CD4-positive, alpha-beta T cell treated with Interleukin-4 for 1 hour (primary cell): ENCODE measurements around the gene VAMP1.
"Not testable (repeated sequence)": the region's sequence is repeated elsewhere in the genome, so short reads cannot be mapped to it uniquely, and the experiment has no call there.

ENCODE experiments used
- DNase-seq, 2 donors: peaks; one replicate each; pipeline ENCODE4 v3.0.0-alpha.2; 2020 to 2022

VAMP1 gene

DNA sequence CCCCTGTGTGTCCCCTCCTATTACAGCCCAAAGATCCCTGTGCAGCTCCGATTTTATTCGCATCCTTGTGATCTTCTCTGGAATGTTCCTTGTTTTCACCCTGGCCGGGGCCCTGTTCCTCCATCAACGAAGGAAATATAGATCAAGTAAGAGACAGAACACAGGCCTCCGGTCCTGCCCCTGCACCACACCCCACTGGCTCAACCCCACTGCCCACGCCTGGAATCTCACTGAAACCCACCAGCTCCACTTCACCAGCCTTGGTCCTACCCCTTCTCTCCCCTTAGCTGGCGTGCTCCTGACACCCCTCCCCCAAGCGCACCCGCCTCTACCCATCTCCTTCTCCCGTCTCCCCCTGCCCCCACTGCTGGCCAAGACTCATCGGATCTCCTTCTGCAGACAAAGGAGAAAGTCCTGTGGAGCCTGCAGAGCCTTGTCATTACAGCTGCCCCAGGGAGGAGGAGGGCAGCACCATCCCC, 19.6 kb downstream of the VAMP1 start:
- no peak for DNase-seq

GRCh38 chr12:6450091-6450868, 20.2 kb downstream of the VAMP1 start:
- no peak for DNase-seq

DNA sequence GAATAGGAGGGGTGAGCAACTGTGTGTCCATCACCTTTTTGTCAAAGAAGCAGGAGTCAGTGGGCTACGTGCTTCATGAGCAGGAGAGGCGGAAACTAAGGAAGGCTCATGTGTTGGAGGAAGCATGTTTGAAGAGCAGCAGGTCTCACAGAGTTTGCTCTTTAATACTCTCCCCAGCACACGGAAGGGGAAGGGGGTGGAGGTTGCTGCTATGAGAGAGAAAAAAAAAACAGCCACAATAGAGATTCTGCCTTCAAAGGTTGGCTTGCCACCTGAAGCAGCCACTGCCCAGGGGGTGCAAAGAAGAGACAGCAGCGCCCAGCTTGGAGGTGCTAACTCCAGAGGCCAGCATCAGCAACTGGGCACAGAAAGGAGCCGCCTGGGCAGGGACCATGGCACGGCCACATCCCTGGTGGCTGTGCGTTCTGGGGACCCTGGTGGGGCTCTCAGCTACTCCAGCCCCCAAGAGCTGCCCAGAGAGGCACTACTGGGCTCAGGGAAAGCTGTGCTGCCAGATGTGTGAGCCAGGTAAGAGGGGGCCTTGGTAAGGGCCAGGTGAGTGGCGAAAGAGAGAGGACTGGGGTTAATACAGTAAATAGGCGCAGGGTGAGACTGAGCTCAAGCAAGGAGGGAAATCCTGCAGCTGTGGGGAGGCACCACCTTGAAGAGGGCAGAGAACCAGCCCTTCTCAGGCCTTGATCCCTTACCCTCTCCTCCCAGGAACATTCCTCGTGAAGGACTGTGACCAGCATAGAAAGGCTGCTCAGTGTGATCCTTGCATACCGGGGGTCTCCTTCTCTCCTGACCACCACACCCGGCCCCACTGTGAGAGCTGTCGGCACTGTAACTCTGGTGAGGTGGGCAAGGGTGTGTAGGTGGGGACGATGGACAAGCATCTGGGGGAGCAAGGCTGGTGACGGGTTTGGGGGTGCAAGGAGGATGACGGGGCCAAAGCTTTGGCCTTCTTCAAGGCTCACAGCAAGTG, 25.5 kb downstream of the VAMP1 start, which contains the start of gene CD27:
Gene CD27 (plus strand): TSS at position 252 of the 985 bp plus-strand sequence. CDS start 141 bp downstream, at position 393.
- DNase-seq, result peak in 1 of 2 donors; percentile 53

DNA sequence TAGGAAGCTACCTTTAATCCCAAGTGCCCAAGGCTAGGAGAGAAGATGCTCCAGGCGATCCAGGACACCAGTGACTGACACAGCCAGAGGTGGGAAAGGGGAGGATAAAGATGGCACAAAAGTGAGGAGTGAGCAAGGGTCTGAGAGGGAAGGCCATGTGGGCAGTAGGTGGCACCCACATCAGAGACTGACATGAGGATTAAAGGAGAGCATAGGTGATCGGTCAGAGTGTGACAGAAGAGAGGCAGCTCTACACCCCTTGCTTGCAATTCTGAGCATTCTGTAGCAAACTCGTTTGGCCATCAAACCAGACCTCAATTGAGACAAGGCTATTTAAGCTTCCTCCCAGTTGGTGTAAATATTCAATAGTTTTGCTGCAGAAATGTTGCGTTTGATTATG, 26.4 kb downstream of the VAMP1 start:
- DNase-seq, result no peak

DNA sequence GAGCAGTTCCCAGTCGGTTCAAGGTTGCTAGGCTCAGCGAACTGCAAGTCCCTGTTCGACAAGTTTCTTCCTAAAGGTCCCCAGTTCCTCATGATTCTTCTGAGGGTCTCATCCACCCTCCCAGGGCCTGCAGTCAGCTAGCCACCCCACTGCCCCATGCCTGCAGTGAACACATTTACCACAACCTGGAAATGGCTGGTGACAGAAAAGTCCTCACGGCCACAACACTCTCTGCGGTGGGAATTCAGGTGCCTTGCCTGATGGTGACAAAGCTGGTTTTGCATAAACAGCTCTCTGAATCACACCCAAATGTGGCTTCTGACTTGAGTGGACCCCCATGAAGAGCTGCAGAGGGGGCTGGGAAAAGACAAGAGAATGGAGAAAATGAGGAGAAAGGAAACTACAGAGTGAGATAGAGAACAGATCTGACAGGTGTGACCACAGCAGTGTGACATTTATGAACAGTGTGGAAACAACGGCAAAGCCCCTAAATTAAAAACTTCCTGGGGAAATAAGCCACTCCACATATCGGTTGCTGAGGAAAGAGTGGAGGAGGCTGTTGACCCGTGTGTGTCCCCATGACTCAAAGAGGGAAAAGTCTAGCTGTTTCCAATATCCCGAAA, 27.0 kb downstream of the VAMP1 start:
- DNase-seq, result no peak

DNA sequence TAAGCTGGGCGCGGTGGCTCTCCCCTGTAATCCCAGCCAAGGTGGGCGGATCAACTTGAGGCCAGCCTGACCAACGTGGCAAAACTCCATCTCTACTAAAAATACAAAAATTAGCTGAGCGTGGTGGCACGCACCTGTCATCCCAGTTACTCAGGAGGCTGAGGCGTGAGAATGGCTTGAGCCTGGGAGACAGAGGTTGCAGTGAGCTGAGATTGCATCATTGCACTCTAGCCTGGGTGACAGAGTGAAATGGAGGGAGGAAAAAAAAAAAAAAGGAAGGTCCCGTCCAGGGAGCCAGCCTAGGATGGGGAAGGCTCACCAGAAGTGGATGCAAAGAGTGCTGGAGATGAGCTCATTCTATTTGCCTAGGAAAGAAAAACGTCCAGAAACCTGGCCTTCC, 27.6 kb downstream of the VAMP1 start:
- no peak for DNase-seq

- no peak for DNase-seq
Observed at GRCh38 chr12:6440391-6440790, 30.1 kb downstream of the VAMP1 start.

- no peak for DNase-seq
Observed at GRCh38 chr12:6438345-6438744, 32.1 kb downstream of the VAMP1 start.

GRCh38 chr12:6437586-6437985, 32.9 kb downstream of the VAMP1 start:
- no peak for DNase-seq

DNA sequence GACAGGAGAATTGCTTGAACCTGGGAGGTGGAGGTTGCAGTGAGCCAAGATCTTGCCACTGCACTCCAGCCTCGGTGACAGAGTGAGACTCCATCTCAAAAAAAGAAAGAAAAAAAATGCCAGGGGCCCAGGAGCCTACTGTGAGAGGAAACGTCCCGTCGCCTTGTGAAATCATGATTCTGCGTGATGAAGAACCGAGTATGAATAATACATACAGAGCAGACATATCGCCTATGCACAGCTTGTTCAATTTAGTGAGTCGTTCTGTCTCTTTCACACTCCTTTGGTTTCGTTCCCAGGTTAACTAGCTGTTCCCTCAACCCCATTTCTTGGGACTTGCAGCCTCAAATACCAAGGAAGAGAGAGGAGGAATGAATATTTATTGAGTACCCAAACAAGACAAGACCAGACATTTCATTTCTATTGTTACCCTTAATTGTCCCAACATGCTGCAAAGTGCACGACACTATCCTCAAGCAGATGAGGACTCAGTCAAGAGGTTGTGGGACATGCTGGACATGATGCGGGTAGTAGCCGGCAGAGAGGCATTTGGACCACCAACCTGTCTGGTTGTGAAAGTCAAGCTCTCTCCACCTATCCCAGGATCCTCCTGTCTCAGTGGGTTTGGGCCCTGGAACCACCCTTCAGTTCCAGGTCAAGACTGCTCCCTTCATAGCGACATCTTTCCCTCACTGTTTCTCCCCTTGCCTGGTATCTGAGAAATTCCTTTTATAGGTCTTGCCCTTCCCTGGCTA, 34.3 kb downstream of the VAMP1 start:
- no peak for DNase-seq

GRCh38 chr12:6434205-6435140, 36.0 kb downstream of the VAMP1 start:
- DNase-seq, result peak in 1 of 2 donors; percentile 45

DNA sequence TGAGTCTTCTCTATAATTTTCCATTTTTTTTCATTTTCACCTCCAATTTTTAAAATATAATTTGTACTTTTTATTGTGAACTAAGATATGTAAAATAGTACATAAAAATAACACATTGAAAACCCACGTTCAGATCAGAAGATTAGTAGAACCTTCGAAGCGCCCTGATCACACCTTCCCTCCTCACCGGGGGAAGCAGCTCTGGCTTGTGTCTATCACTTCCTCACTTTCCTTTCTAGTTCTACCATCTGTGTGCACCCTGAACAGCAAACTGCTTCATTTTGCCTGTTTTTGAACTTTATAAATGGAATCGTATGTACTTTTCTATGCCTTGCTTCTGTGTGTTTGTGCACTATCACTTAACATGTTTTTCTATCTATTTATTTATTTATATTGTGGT, 37.5 kb downstream of the VAMP1 start:
- peak in 1 of 2 donors; percentile 38 for DNase-seq

DNA sequence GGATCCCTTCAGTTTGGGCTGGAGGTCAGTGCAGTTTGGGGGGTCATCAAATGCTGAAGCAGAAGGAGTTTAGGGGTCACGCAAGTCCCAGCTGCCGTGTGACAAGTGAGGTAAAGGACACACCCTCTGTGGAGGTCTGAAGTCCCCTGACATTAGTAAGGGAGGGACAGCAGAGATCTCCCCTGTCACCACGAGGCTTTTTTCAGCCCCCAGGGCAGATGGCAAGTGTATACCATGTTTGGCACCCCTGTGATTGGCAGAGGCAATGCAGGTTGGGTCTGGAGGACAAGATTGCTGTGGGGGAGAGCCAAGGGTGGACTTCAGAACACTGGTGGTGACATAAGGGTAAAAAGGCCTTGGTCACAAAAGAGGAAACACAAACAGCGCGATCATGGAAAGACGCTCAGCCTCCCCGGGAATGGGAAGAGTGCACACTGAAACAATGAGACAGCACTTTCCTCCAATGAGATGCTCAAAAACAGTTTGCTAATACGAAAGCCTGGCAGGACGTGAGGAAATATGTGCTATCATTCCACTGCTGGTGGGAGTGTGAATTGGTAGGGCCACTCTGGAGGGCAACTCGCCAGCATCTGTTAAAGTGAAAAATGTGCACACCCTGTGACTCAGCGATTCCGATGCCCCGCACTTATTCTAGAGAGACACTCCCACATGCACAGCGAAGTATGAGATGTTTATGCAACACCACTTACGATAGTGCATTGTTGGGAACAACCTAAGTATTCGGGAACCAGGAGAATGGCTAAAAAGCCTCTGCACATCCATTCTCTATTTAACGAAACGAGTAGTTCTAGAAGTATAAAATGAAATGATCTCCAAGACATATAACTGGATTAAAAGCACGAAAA, 40.1 kb downstream of the VAMP1 start:
- no peak for DNase-seq

DNA sequence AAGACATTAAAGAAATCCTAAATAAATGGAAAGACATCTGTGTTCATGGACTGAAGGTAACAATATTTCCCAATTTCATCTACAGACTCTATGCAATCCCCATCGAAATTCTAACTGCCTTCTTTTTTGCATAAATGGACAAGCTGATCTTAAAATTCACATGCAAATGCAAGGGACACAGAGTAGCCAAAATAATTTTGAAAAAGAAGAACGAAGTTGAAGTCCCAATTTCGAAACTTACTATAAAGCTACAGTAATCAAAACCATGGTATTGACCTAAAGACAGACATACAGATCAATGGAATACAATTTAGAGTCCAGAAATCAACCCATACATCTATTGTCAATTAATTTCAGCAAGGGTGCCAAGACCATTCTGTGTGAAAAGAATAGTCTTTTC, 42.2 kb downstream of the VAMP1 start:
- DNase-seq, result no peak

DNA sequence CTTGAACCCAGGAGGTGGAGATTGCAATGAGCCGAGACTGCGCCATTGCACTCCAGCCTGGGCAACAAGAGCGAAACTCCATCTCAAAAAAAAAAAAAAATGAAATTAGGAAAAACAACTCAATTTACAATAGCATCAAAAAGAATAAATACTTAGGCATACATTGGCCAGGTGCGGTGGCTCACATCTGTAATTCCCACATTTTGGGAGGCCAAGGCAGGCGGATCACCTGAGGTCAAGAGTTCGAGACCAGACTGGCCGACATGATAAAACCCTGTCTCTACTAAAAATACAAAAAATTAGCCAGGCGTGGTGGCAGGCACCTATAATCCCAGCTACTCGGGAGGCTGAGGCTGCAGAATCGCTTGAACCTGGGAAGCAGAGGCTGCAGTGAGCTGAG, 42.7 kb downstream of the VAMP1 start:
- DNase-seq, result not testable (repeated sequence)

DNA sequence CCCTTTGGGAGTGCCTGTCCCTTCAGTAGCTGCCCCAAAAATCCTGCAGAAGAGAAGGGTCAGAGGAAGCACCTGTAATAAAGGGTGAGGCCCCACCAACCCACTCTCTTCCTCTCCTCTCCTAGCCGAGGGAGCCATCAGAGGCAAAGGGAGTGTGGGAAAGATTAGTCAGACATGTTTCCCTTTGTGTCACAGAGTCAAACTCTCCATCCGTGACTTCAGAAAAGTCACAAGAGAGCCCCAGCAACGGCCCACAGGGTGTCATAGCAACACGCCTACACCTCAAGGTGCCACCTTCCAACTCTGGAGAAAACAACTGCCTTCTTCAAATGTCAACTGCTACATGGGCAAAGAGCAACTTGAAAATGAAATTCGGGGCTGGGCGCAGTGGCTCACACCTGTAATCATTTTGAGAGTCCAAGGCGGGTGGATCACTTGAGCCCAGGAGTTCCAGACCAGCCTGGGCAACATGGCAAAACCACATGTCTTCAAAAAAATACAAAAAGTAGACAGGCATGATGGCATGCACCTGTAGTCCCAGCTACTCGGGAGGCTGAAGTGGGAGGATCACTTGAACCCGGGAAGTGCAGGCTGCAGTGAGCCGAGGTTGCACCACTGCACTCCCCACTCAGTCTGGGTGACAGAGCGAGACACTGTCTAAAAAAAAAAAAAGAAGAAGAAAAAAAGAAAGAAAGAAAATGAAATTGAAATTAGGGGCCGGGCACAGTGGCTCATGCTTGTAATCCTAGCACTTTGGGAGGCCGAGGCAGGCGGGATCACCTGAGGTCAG, 43.4 kb downstream of the VAMP1 start:
- peak; percentile 81 to 85 for DNase-seq

GRCh38 chr12:6425590-6426531, 44.6 kb downstream of the VAMP1 start:
- DNase-seq, result peak in 1 of 2 donors; percentile 58

- no peak for DNase-seq
Observed at GRCh38 chr12:6424866-6425265, 45.6 kb downstream of the VAMP1 start.
